ENCODE data around the gene ARID3B. TPM values are rescaled to one million over a fixed set of nuclear protein-coding genes. Genes with fewer than 3 reads are reported as not detected.
"Not testable (repeated sequence)": the region's sequence is repeated elsewhere in the genome, so short reads cannot be mapped to it uniquely, and the experiment has no call there.

The ARID3B gene, protein sequence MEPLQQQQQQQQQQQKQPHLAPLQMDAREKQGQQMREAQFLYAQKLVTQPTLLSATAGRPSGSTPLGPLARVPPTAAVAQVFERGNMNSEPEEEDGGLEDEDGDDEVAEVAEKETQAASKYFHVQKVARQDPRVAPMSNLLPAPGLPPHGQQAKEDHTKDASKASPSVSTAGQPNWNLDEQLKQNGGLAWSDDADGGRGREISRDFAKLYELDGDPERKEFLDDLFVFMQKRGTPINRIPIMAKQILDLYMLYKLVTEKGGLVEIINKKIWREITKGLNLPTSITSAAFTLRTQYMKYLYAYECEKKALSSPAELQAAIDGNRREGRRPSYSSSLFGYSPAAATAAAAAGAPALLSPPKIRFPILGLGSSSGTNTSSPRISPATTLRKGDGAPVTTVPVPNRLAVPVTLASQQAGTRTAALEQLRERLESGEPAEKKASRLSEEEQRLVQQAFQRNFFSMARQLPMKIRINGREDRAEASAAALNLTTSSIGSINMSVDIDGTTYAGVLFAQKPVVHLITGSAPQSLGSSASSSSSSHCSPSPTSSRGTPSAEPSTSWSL
- total RNA-seq (2014; rRNA removed; shearing (Covaris generic)) = 2.1 and 2.8 TPM in 2 replicates
- 3.6 and 4.6 TPM in 2 replicates for polyA plus RNA-seq (2014; cell fraction: nucleus; rRNA removed)

DNA sequence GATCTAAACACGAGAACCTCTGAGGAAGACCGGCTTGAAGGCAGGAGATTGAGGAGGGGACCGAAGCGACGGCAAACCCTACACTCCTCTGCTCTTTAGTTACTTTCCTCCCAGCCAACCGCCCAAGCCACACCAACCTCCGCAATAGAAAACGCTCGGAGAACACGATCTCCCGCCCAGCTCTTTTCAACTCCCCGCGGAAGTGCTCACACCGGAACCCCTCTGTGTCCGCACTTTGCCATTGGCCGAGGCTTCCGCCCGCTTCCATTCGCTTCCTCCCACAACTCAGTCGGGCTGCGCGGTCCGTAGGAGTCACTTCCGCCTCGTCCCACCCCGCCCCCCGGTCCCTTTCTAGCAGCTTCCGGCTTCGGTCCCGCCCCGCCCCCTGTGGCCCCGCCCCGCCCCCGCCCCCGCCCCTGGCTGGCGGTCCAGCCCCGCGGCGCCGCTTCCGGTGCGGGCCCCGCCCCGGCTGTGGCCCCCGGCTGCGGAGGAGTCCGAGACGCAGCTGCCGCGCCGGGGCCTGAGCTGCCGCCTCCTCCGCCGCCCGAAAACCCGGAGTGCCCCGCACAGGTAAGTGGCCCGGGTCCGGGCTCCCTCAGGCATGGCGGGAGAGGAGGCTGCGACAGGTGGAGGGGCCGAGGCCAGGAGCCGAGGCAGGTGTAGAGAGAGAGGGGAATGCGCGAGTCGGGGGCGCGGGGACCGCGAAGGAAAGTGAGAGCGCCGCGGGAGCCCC lies at the start of gene ARID3B:
ARID3B (plus strand) TSS at position 460 of the 733 bp plus-strand sequence. CDS start 2,717 bp downstream, outside the sequence.
- peak; percentile 96 for DNase-seq (ENCODE audit: extremely low read depth, low read depth)

DNA sequence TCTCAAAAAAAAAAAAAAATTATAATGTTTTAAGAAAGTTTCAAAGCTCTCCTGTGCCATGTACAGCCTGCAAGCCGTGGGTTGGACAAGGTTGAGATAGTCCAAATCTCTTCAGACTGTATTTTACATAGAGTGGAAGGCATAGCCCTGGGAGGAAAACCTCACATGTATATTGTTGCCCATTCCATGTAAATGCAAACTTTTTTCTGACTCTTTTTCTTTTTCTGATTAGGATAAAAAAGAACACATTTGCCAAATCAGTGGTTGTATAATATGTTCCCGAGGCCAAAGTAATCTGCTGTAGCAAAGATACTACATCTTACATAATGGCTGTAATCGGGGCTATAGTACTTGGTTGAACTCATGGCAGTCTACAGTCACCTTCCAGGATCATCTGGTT lies 44.4 kb upstream of the ARID3B start:
- DNase-seq (ENCODE audit: extremely low read depth, low read depth) = no peak

DNA sequence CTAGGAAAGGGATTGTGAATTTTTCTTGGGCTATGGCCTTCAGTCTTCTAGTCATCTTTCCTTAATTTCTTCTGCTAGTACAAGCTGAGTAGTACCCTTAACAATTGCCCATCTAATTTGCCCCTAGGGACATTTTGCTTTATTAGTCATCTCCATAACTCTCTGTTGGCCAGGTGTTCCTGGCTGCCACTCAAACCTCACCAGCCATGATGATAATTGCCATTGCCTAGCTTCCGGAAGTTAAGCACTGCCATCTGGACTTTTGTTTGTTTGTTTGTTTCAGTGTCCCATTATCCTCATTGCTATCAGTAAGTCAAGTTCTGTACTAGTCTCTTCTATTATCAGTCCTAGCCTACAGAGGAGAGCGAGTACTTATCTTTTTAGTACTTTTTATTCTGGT lies 43.4 kb upstream of the ARID3B start:
- no peak for DNase-seq (ENCODE audit: extremely low read depth, low read depth)

DNA sequence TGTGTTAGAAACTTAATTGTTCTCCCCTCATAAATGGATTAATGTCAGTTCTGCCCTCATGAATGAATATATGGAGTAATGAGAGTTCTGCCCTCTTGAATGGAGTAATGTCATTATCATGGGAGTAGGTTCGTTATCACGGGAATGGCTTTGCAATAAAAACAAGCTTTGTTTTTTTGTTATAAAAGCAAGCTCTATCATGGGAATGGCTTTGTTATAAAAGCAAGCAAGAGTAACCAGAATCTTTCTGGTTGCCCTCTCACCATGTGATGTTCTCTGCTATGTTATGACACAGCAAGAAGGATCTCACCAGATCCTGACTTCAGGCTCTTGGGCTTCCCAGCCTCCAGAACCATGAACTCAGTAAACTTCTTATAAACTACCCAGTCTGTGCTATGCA lies 41.7 kb upstream of the ARID3B start:
- no peak for DNase-seq (ENCODE audit: extremely low read depth, low read depth)

DNA sequence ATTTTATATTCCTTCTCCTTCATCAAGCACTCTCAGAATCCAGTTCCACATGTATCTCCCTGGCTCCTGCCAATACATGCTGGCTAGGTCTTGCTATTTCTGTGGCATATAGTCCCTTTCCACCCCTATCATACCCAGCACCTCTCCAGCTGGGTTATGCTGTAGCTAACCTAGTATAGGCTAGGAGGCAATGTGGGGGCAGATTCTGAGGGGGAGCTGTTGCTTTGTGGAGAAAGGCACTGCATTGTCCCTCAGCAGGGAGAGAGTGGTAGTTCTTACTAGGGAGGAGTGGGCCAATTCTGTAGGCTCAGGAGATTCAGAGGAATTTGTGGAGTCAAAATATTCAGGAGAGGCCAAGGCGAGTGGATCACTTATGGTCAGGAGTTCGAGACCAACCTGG lies 40.6 kb upstream of the ARID3B start:
- no peak for DNase-seq (ENCODE audit: extremely low read depth, low read depth)

DNA sequence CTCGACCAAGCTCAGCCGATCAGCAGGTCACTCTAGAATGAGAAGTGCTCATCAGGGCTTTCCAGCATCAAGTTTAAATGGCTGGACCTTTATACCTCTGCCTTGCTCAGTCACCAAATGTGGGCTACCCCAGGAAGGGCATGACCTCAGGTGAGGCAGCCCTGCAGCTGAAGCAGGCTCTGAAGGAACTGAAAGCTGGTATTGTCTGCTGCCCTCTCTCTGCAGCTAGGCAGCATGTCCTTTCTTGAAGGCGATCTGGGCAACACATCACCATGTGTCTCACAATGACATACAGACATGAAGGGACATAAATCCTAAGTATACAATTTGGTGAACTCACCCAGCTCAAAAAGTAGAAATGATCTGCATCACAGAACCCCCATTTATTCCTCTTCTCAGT lies 38.7 kb upstream of the ARID3B start:
- DNase-seq (ENCODE audit: extremely low read depth, low read depth) = no peak

DNA sequence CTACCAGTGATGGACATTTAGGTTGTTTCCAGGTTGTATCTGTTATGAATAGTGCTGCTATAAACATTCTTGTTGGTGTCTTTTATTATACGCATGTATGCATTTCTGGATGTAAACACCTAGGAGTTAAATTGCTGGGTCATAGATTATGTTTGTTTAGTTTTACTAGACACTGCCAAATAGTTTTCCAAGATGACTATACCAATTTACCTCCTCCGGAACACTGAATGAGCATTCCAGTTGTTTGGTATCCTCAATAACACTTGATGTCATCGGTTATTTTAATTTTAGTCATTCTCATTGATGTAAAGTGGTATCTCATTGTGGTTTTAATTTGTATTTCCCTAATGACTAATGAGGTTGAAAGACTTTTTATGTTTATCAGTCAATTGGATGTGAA lies 36.6 kb upstream of the ARID3B start:
- DNase-seq (ENCODE audit: extremely low read depth, low read depth) = no peak

DNA sequence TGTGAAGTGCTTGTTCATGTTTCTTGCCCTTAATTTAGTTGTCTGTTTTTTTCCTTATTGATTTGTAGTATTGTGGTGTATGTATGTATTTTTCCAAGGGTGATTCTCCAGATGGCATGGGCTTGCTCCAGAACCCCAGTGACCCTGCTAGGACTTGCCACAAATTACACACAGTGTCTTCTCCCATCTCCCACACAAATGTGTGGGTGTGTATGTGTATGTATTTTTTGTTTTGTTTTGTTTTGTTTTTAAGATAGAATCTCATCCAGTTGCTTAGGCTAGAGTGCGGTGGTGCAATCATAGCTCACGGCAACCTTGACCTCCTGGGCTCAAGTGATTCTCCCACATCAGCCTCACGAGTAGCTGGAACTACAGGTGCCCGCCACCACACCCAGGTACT lies 36.2 kb upstream of the ARID3B start:
- DNase-seq (ENCODE audit: extremely low read depth, low read depth) = no peak

DNA sequence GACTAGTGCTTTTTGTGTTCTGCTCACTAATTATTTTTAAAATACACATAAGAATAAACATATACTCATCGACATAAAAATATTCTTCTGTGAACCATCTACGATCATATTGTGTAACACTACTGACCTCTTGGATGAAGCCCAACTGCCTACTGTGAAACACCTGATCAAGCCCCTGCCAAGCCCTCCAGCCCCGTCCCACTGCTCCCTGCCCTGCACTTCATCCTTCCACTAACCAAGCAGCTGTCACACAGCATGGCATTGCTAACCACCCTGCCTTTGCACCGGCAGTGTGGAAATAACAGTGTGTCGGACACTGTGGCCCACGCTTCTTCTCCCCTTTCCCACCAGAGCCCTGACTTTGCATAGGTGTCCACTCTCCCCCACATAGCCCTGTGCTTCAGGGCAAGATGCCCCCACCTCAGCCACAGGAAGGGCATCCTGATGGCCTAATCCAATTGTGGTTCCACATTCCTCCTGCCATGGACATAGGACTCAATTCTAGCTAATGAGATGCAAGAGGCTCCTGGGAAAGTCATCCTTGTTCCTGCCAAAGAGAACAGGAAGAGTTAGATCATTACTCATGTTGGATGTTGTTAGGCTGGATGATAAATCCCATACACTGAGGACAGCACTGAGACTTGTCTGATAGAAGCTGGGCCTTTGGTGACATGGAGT lies 35.0 kb upstream of the ARID3B start:
- no peak for DNase-seq (ENCODE audit: extremely low read depth, low read depth)

DNA sequence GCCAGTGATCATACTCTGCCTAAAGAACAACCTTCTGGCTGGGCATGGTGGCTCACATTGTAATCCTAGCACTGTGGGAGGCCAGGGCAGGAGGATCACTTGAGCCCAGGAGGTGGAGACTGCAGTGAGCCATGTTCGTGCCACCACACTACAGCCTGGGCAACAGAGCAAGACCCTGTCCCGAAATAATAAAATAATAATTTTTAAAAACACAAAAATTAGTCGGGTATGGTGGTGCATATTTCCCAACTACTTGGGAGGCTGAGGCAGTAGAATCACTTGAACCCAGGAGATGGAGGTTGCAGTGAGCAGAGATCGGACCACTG lies 34.5 kb upstream of the ARID3B start:
- DNase-seq (ENCODE audit: extremely low read depth, low read depth) = no peak

DNA sequence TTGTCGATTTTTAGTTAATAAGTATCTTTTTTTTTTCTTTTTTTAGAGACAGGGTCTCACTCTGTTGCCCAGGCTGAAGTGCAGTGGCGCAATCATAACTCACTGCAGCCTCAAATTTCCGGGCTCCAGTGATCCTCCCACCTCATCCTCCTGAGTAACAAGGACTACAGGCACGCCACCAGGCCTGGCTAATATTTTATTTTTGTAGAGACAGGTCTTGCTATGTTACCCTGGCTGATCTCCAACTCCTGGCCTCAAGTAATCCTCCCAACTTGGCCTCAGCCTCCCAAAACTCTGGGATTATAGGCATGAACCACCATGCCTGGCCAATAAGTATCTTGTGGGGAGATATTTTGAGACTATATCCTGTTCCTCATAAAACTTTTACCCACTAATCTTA lies 29.4 kb upstream of the ARID3B start:
- no peak for DNase-seq (ENCODE audit: extremely low read depth, low read depth)

DNA sequence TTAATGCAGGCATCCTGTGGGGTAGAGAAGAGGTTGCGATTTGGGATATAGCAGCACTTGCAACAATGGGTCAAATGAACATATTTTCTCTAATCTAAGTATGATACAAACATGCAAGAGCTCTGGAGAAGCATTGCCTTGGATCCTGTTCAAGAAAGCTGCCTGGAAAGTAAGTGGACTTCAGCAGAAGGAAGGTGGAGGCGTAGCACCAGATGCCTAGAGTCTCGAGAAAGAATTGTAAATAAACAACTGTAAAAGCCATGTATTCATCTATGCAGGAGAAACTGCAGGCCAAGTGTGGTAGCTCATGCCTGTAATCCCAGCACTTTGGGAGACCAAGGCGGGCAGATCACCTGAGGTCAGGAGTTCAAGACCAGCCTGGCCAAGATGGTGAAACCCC lies 27.0 kb upstream of the ARID3B start:
- not testable (repeated sequence) for DNase-seq (ENCODE audit: extremely low read depth, low read depth)

DNA sequence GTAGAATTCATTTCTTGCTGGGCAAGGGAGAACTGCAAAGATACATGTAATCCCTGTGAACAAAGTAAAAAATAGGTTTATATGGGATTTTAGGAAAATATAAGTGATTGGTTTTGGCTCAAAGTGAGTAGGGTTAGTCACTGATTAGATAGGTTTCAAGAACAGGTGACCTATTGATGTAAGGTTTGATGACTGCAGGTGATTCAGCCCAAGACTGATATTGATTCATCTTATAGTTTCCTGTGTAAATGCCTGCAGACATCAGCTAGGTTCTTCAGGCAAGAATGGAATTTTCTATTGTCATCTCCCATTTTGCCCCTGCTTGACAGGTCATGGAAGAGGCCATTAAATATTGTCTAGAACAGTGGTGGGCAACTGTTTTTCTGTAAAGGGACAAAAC lies 23.9 kb upstream of the ARID3B start:
- DNase-seq (ENCODE audit: extremely low read depth, low read depth) = no peak

DNA sequence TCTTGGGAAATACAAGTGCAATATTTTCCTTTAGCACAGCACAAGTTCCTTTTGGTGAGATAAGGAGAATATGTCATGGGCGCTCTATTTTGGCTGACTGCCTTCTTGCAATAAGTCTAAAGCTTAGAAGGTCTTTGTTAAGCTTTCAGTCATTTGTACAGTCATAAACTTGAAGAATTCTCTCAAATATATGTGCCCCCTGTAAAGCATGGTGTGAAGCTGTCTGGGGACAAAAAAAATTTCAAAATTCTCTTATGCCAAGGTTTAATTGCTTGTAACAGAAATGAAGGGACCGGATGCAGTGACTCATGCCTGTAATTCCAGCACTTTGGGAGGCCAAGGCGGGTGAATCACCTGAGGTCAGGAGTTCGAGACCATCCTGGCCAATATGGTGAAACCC lies 21.7 kb upstream of the ARID3B start:
- DNase-seq (ENCODE audit: extremely low read depth, low read depth) = no peak

DNA sequence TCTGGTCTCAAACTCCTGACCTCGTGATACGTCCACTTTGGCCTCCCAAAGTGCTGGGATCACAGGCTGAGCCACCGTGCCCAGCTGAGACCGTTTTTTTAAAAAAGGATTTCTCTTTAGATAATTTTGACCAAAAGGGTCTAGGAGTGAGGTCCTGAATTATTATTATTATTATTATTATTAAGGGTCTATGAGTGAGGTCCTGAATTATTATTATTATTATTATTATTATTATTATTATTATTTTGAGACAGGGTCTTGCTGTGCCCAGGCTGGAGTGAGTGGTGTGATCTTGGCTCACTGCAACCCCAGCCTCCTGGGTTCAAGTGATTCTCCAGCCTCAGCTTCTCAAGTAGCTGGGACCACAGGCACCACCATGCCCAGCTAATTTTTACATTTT lies 20.6 kb upstream of the ARID3B start:
- DNase-seq (ENCODE audit: extremely low read depth, low read depth) = no peak

DNA sequence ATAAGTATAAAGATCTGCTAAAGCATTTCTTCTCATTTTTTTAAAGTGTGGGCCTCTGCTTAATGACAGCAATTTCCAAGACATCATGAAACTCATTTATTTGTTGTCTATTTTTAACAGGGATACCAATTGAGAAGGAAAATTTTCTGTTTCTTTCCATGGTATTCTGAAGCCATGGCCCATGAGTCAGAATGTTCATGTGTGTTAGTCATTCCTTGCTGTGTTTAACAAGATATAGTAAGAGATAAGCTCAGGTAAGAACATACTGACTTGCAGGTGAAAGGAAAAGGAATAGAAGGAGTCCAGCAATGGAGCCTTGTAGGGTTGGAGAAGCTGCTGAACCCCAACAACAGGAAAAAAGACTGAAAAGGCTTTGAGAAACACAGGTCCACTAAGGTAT lies 17.0 kb upstream of the ARID3B start:
- no peak for DNase-seq (ENCODE audit: extremely low read depth, low read depth)

DNA sequence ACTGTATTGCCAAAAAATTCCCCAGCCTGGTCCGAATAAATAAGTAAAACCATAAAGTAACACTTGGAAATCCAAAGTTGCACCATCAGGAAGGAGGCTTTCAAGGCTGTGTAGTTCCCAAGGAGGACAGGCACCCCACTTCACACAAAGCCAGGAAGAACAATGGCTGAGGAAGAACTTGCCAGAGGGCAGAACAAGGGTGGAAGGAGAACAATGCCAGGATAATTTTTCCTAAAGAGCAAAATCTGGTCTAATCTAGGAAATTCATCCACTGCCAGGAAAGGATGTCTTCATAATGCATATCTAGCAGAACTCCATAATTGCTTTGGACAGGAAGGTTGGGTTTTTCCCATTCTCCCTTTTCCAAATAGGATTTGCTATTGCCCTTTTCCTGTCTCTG lies 15.7 kb upstream of the ARID3B start:
- DNase-seq (ENCODE audit: extremely low read depth, low read depth) = no peak

DNA sequence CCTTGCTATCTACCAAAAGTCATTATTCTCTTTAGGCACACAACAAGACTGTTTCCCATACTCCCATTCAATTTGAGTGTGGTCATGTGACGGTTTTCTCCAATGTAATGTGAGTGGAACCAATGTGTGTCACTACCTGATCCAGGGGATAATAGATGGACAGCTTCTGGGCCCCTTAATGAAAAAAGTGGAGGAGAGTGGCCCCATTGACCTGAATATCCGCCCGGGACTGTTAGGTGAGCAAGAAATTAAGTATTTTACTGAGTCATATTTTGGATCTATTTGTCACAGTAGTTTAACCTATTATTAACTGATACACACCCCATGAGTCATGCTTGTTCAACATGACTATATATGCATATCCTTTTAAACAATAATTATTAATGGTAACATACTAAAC lies 15.1 kb upstream of the ARID3B start:
- no peak for DNase-seq (ENCODE audit: extremely low read depth, low read depth)

DNA sequence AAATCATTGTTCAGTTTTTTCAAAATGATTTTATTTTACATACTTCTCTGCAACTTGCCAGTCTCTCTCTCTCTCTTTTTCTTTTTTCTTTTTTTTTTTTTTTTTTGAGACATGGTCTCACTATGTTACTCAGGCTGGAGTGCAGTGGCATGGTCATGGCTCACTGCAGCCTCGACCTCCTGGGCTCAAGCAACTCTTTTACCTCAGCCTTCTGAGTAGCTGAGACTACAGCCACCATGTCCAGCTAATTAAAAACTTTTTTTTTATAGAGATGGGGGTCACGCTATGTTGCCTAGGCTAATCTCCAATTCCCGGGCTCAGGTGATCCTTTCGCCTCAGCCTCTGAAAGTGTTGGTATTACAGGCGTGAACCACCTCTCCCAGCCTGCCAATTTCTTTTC lies 12.1 kb upstream of the ARID3B start:
- no peak for DNase-seq (ENCODE audit: extremely low read depth, low read depth)

DNA sequence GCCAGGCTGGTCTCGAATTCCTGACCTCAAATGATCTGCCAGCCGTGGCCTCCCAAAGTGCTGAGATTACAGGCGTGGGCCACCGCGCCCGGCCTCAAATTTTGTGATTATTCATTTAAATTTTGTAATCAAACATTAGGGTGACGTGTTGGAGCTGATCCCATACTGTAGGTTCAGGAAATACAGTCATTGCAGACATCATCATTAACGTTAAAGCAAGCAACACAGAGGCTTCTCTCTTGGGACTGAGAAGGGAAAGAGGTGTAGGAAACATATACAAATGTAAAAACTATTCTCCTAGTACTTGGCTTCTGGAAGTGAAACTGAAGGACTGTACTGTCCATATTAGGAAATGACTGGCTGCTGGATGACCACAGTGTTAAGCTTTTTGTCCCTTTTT lies 11.1 kb upstream of the ARID3B start:
- no peak for DNase-seq (ENCODE audit: extremely low read depth, low read depth)

DNA sequence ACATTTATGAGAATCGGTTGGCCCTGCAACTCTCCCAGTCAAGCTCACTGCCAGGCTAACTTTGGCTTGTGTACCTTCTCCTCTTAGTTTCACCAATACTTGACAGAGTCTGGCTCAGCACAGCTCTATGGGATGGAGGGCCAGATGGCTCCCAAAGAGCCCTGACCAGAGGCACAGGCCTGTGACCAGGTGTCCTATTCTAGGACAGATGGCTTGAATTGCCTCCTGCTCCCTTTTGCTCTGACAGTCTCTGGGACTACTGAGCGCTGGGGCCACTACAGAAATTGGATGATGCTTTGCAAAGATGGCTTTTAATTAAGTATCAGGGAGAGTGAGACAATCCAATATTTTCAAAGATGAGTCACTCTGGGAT lies 10.3 kb upstream of the ARID3B start:
- no peak for DNase-seq (ENCODE audit: extremely low read depth, low read depth)

Measured in NCI-H460 (cell line).